Activated naive CD4-positive, alpha-beta T cell treated with anti-CD3 and anti-CD28 coated beads for 36 hours (primary cell): ENCODE measurements around the gene PRRT4. TPM values are rescaled to one million over a fixed set of nuclear protein-coding genes. Genes with fewer than 3 reads are reported as not detected.

Source experiments
- CTCF ChIA-PET: fragments of 350-600 bp; sonication (Branson Sonifier 250); formaldehyde crosslinking; loops from one replicate; lab custom pipeline; 2021; ENCODE audit warnings: antibody characterized with exemption; lab: Charles Lee
- DNase-seq: peaks from one replicate; pipeline ENCODE4 v3.0.0-alpha.2; 2020
- H3K27ac Mint-ChIP-seq: one replicate; pipeline ENCODE4 v1.8.0; 2021; ENCODE audit warnings: mild to moderate bottlenecking, mixed read lengths
- H3K27me3 Mint-ChIP-seq: one replicate; pipeline ENCODE4 v1.8.0; 2021; ENCODE audit warnings: low read depth, mixed read lengths
- H3K36me3 Mint-ChIP-seq: one replicate; pipeline ENCODE4 v1.8.0; 2021; ENCODE audit warnings: low read depth, mixed read lengths
- H3K4me1 Mint-ChIP-seq: one replicate; pipeline ENCODE4 v1.8.0; 2021; ENCODE audit warnings: low read depth, mixed read lengths
- H3K4me3 Mint-ChIP-seq: one replicate; pipeline ENCODE4 v1.8.0; 2021; ENCODE audit warnings: mild to moderate bottlenecking, moderate library complexity, mixed read lengths
- H3K9me3 Mint-ChIP-seq: one replicate; pipeline ENCODE4 v1.8.0; 2021; ENCODE audit warnings: mixed read lengths
- intact Hi-C: fragments of 100-400 bp; cut with micrococcal nuclease; formaldehyde crosslinking; loops from one replicate; pipeline ENCODE4 v1.15.1; 2023
- total RNA-seq, 2 experiments: library from RNA; stranded (reverse); gene quantifications; one replicate each; pipeline ENCODE4 v1.2.3, GENCODE V29; 2021

Gene PRRT4
- total RNA-seq, 2 experiments from 2014 or later: 0.40 TPM; not detected in 1

DNA sequence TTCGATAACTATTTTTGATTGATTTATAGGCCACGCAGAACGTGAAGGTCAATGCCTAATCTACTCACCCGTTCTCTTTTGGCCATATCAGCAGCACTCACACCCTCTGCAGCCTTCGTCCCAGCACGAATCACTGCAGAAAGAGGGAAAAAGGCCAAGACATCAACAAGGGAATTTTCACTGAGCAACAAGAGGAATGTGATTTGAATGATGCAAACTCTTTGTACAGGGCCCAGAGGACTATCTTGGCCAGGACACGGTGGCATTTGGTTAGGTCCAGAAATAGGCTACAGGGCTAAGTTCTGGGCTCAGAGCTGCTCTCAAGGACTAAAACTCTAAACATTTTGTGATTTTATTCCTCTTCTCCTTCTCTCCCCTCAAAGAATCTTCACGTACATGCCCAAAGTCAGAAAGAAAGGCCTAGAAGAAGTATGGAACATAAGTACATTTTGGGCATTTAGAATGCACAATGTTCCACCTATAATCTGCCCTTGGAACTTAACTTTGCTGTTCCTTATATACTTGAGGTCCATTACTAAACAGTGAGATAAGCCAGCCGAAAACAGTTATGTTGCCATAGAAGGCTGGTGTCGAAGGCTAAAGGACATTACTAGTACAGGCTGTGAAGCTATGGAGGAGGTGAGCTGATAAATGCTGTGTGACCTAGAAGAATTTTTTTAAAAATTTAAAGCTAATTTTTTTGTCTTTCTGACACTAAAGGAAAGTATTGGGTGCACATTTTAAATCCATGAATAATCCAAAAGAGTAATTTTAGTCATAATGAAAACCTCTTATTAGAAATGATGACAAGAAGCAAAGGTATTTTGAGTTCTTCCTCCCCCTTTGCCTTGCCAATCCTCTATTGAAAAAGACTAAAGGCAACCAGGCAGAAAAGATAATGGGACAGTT lies 37.8 kb downstream of the PRRT4 start:
- Mint-ChIP-seq H3K27ac (peak overlapping the region; percentile 16), H3K36me3 (peaks cover 39% of the 10 kb centered on the region), H3K27me3 (no peaks in the 10 kb centered on the region), H3K4me3 (no peak overlapping the region), H3K9me3 (no peaks in the 10 kb centered on the region), H3K4me1 (peaks cover 11% of the 10 kb centered on the region)
- no peak for DNase-seq
- CTCF ChIA-PET: interaction anchor here (3.9 kb wide), 1 partner anchor 24 kb away, joined by 14 read pairs; no protein-coding TSS in a partner anchor
- intact Hi-C loops: no loop called here

DNA sequence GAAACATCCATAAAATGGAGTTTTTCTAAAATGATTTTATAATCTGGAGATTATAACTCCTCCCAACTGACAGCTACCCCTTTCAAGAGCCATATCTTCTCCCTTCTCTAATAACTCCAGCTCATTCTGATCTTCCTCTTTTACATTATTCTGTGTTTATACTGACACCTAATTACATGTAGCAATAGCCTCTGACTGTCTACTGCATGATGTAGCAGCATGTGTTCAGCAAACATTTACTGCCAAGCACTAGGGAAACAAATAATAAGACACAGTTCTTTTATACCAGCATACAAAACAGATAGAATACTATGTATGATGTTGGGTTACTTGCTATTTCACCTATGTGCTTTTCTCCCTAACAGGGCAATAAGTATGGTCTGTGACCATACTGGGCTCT lies 38.5 kb downstream of the PRRT4 start:
- Mint-ChIP-seq H3K27ac (no peak overlapping the region), H3K36me3 (peaks cover 34% of the 10 kb centered on the region), H3K9me3 (no peaks in the 10 kb centered on the region), H3K4me1 (peaks cover 11% of the 10 kb centered on the region), H3K4me3 (no peak overlapping the region), H3K27me3 (no peaks in the 10 kb centered on the region)
- intact Hi-C loops: no loop called here
- no peak for DNase-seq
- CTCF ChIA-PET: interaction anchor here (3.9 kb wide), 1 partner anchor 24 kb away, joined by 14 read pairs; no protein-coding TSS in a partner anchor

GRCh38 chr7:128322040-128322643 lies 39.3 kb downstream of the PRRT4 start:
- Mint-ChIP-seq H3K27ac (no peak overlapping the region), H3K4me3 (no peak overlapping the region), H3K27me3 (no peaks in the 10 kb centered on the region), H3K36me3 (peaks cover 39% of the 10 kb centered on the region), H3K4me1 (peaks cover 11% of the 10 kb centered on the region), H3K9me3 (no peaks in the 10 kb centered on the region)
- DNase-seq: peak; percentile 26
- intact Hi-C loops: no loop called here
- CTCF ChIA-PET: interaction anchor here (0.6 to 3.9 kb wide), 7 partner anchors 9 to 960 kb away, joined by 3 to 14 read pairs (median 3); no protein-coding TSS in a partner anchor

GRCh38 chr7:128321044-128321422 lies 40.5 kb downstream of the PRRT4 start:
- Mint-ChIP-seq H3K36me3 (peaks cover 41% of the 10 kb centered on the region), H3K9me3 (no peaks in the 10 kb centered on the region), H3K4me3 (no peak overlapping the region), H3K27me3 (no peaks in the 10 kb centered on the region), H3K4me1 (peaks cover 11% of the 10 kb centered on the region), H3K27ac (no peak overlapping the region)
- no peak for DNase-seq
- CTCF ChIA-PET: interaction anchor here (0.8 to 1.2 kb wide), 2 partner anchors 11 to 26 kb away, joined by 3 to 4 read pairs; no protein-coding TSS in a partner anchor
- intact Hi-C loops: no loop called here

- Mint-ChIP-seq H3K27ac (no peak overlapping the region), H3K4me3 (no peak overlapping the region), H3K36me3 (peaks cover 43% of the 10 kb centered on the region), H3K9me3 (no peaks in the 10 kb centered on the region), H3K27me3 (no peaks in the 10 kb centered on the region), H3K4me1 (peaks cover 11% of the 10 kb centered on the region)
- intact Hi-C loops: no loop called here
- no peak for DNase-seq
- CTCF ChIA-PET: no interaction called here
Measured at GRCh38 chr7:128318691-128319090, 42.8 kb downstream of the PRRT4 start.

DNA sequence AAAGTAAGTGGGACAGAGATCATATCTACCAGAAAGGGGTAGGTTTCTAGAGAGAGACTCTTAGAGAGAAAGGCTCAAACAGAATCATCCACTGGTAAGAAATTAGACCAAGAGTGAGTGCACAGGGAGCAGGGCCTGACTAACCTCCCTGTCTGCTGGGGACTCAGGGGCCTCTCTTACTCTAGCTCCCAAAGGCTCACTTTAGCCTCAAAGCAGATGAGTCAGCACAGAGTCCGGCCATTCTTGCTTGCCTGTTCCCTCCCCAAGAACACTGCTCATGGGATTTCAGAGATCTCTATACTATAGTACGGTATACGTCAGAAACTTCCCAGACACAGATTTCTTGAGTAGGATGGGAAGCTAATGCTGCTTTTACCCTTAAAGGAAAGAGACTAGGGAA lies 50.5 kb downstream of the PRRT4 start:
- Mint-ChIP-seq H3K27me3 (no peaks in the 10 kb centered on the region), H3K27ac (no peak overlapping the region), H3K4me1 (no peaks in the 10 kb centered on the region), H3K4me3 (no peak overlapping the region), H3K9me3 (no peaks in the 10 kb centered on the region), H3K36me3 (peaks cover 50% of the 10 kb centered on the region)
- DNase-seq: no peak
- intact Hi-C loops: no loop called here
- CTCF ChIA-PET: no interaction called here

DNA sequence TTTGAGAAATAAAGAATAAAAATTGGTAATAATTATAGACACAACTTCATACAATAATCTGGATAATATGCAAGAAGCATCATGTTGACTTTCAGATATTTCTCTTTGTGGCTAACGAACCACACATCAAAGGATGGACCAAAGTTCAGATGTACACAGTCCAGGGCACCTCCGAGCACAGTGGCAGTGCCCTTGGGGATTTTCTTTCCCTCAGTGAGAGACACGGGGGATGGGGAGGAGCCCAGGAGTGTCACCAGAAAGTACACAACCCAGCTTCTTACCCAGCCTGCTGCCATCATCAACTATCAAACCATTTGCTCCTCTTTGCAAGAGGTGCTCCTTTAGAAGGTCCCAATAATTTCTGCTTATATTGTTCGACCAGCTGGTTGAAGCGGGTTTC lies 51.0 kb downstream of the PRRT4 start:
- intact Hi-C loops: no loop called here
- Mint-ChIP-seq H3K27ac (no peak overlapping the region), H3K4me1 (no peaks in the 10 kb centered on the region), H3K4me3 (no peak overlapping the region), H3K27me3 (no peaks in the 10 kb centered on the region), H3K36me3 (peaks cover 48% of the 10 kb centered on the region), H3K9me3 (no peaks in the 10 kb centered on the region)
- CTCF ChIA-PET: interaction anchor here (1.6 kb wide), 1 partner anchor 11 kb away, joined by 4 read pairs; no protein-coding TSS in a partner anchor
- DNase-seq: no peak

DNA sequence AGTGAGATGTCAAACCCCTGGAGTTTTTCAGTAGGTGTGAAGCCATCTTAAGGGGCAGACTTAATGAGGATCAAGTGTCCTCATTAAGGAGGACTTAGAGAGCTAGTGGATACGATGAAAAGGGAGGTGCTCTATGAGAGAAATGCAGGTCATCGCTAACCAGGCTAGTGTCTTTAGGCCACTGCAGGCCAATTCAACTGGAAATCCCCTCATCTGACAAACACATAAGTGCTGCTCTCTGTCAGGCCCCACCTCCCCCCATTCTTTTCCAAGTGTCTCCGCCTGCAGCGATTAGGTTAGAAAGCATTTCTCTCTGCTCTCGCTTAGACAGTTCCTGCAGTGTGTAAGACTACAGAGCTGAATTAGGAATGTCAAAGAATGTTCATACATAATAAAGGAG lies 51.5 kb downstream of the PRRT4 start:
- peaks cover 46% of the 10 kb centered on the region for H3K36me3 Mint-ChIP-seq
- no peaks in the 10 kb centered on the region for H3K27me3 Mint-ChIP-seq
- H3K27ac Mint-ChIP-seq: no peak overlapping the region
- DNase-seq: no peak
- intact Hi-C loops: no loop called here
- no peaks in the 10 kb centered on the region for H3K4me1 Mint-ChIP-seq
- H3K4me3 Mint-ChIP-seq: no peak overlapping the region
- no peaks in the 10 kb centered on the region for H3K9me3 Mint-ChIP-seq
- CTCF ChIA-PET: interaction anchor here (1.6 kb wide), 1 partner anchor 11 kb away, joined by 4 read pairs; no protein-coding TSS in a partner anchor

DNA sequence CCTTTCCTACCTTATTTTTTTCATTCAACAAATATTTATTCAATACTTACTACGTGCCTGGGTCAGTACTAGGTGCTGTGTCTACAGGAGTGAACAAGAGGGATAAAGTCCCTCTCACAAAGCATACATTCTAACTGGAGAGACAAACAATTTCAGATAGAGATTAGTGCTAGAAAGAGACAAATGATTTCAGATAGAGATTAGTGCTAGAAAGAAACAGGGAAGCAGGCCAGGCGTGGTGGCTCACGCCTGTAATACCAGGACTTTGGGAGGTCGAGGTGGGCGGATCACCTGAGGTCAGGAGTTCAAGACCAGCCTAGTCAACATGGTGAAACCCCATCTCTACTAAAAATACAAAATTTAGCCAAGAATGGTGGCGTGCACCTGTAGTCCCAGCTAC lies 52.4 kb downstream of the PRRT4 start:
- peaks cover 45% of the 10 kb centered on the region for H3K36me3 Mint-ChIP-seq
- intact Hi-C loops: no loop called here
- H3K4me3 Mint-ChIP-seq: no peak overlapping the region
- H3K4me1 Mint-ChIP-seq: no peaks in the 10 kb centered on the region
- no peaks in the 10 kb centered on the region for H3K27me3 Mint-ChIP-seq
- no peak overlapping the region for H3K27ac Mint-ChIP-seq
- H3K9me3 Mint-ChIP-seq: no peaks in the 10 kb centered on the region
- no peak for DNase-seq
- CTCF ChIA-PET: interaction anchor here (0.9 to 1.6 kb wide), 2 partner anchors 12 to 72 kb away, joined by 3 to 4 read pairs; no protein-coding TSS in a partner anchor

- intact Hi-C loops: no loop called here
- Mint-ChIP-seq H3K36me3 (peaks cover 39% of the 10 kb centered on the region), H3K27me3 (no peaks in the 10 kb centered on the region), H3K4me3 (no peak overlapping the region), H3K4me1 (no peaks in the 10 kb centered on the region), H3K27ac (no peak overlapping the region), H3K9me3 (no peaks in the 10 kb centered on the region)
- CTCF ChIA-PET: interaction anchor here (0.7 kb wide), 1 partner anchor 597 kb away, joined by 3 read pairs; no protein-coding TSS in a partner anchor
- no peak for DNase-seq
Measured at GRCh38 chr7:128307061-128307460, 54.4 kb downstream of the PRRT4 start.

DNA sequence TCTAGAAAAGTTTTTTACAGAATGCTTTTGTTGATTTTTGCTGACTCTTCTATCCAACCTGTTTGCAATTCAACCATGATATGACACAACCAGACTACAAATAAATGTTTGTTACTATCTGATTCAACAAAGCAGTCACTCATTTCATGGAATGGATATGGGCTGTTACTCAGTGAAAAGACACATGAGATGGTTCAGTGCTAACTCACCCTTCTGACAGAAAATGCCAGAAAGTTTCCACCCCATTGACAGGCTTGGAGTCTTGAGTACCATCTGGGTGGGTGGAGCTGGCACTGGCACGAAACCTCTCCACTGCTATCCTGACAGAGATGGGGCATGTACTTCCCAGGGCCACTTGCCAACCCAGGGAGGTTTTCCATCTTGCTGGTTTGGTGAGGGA lies 57.3 kb downstream of the PRRT4 start:
- Mint-ChIP-seq H3K4me3 (no peak overlapping the region), H3K4me1 (no peaks in the 10 kb centered on the region), H3K9me3 (no peaks in the 10 kb centered on the region), H3K27ac (no peak overlapping the region), H3K27me3 (no peaks in the 10 kb centered on the region), H3K36me3 (peaks cover 29% of the 10 kb centered on the region)
- intact Hi-C loops: no loop called here
- DNase-seq: no peak
- CTCF ChIA-PET: no interaction called here

DNA sequence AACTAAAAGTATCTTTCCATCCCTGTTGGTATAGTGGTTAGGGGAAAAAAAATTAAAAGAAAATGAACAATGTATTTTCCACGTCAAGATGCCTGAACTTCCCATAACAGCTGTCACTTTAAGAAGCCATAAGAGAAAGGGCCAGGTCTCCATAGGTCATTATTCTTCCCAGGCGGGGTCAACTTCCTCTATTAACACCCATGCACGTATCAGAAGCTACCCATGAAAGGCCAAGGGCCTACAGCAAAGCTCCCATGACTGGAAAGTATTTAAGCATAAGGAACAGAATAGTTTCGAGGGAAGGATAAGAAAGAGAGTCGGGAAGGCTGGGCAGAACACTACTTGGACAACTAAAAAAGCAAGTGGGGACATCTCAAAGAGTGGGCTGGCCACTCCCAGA lies 57.8 kb downstream of the PRRT4 start:
- H3K27me3 Mint-ChIP-seq: no peaks in the 10 kb centered on the region
- H3K27ac Mint-ChIP-seq: no peak overlapping the region
- peaks cover 26% of the 10 kb centered on the region for H3K36me3 Mint-ChIP-seq
- H3K4me1 Mint-ChIP-seq: no peaks in the 10 kb centered on the region
- H3K9me3 Mint-ChIP-seq: no peaks in the 10 kb centered on the region
- no peak overlapping the region for H3K4me3 Mint-ChIP-seq
- no peak for DNase-seq
- intact Hi-C loops: no loop called here
- CTCF ChIA-PET: no interaction called here
